Measurements from ENCODE around the gene DUS1L.

The DUS1L gene

DNA sequence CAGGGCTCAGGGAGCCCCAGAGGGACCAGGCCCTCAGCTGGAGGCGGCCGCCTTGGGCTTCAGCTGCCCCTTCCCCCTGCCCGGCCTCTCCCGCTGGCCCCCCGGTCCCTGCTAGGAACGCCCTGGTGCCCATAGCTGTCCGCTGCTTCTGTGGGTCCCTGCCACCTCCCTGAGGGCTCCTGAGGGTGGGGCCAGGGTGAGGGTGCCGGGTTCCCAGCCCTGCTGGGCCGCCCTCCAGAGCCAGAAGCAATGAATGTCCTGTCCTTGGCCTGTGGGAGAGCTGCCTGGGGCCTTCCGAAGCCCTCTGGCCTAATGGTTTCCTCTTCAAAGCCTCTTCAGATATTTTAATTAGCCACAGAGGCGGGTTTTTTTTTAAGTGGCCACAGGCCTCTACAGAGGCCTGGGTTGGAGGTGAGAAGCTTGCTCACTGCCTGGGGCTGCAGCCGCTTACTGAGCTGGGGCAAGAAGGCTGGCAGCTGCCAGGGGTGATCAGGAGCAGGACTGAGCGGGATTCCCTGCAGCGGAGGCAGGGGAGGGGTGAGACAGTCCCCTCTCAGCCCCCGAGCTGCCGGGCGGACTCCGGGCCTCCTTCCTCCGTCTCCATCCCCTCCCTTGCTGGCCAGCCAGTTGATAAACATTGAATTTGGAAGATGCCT lies 52.8 kb downstream of the DUS1L start:
- peak; percentile 94 for DNase-seq (ENCODE audit: low read depth, low spot score)

DNA sequence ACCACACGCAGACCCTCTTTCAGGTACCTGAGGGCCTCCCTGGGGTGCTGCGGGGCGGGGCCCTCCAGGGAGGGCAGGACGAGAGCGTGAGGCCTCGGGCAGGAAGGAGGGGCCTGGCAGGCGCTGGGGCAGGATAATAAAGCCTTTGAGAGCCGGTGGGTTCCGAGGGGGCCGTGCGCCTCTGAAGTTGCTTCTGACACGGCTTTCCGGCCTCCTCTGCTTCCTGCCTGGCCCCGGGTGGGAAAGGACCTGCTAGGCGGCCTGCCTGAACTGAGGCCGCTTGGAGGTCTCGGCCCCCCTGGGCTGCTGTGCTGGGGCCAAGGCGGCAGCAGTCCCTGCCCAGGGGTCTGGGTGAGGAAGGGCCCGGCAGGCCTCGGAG lies 53.4 kb downstream of the DUS1L start:
- DNase-seq (ENCODE audit: low read depth, low spot score), result peak; percentile 62

DNA sequence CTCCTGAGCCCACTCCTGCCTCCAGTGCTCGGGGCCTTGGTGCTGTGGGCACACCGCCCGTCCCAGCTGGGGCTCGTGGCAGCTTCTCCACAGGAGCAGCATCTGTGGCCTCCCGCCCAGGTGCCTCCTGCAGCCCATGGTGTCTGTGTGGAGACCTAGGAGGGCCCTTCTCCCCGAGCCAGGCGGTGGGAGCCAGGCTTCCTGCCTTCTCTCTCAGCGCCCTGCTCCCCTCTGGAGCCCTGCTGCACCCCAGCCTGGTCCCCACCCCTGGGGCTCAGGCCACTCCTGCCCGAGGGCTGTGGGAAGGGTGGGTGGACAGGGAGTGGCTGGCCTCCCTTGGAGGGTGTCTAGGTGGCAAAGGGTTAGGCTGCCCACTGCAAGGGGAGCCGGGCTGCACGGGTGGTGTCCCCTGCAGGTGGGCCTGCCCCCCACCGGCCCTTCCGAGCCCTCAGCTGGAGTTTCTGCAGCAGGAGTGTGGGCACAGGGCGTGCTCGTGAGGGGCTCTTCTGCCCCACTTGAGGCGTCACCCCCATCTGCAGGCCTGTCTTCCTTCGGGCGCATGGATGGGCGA lies 53.9 kb downstream of the DUS1L start:
- no peak for DNase-seq (ENCODE audit: low read depth, low spot score)

DNA sequence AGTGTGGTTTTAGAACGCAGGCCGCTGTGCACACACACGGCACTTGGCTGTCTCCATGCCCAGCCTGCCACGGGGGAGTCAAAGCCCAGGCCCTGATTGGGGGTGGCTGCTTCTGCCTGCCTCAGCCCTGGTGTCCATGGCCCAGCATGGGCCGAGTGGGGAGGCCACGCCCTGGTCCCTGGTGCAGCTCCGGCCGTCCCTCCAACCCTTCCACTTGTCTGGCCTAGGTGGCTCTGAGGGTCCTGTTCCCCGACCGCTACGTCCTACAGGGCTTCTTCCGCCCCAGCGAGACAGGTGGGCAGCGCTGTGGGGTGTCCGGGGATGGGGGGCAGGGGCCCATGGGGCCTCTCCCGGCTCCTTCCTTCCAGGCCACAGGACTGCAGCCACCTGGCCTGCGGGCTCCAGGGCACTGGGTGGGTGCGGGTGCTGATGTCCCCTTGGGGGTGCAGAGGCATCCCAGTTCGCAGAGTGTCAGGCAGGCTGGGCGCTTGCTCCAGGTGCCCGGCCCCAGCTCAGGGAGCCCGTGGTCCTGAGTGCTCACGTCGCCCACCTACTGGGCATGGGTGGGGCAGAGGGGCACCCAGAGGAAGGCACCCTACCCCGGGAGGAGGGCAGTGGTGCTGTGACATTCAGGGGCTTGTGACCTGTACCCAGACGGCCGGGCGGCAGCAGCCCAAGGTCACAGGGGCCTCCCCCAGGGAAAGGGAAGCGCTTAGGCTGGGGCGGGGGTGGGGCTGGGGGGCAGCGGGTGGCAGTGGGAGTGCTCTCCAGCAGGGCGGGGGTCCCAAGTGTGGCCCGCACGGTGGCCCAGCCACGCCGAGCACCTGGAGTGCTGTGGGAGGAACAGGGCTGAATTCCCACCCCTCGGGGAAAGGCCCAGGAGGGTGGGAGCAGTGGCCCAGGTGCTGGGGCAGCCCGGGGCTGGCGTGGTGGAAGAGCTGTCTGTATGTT lies 54.8 kb downstream of the DUS1L start:
- DNase-seq (ENCODE audit: low read depth, low spot score), result no peak

DNA sequence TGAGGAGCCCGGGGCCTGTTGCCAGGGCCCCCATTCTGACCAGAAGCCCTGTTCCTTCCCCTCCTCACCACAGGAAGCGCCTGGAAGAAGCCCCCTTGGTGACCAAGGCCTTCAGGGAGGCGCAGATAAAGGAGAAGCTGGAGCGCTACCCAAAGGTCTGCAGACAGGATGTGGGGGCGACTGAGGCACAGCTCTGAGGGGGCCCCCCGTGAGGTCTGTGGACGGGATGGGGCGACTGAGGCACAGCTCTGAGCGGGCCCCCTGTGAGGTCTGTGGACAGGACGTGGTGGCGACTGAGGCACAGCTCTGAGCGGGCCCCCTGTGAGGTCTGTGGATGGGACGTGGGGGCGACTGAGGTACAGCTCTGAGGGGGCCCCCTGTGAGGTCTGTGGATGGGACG lies 56.2 kb downstream of the DUS1L start:
- no peak for DNase-seq (ENCODE audit: low read depth, low spot score)

DNA sequence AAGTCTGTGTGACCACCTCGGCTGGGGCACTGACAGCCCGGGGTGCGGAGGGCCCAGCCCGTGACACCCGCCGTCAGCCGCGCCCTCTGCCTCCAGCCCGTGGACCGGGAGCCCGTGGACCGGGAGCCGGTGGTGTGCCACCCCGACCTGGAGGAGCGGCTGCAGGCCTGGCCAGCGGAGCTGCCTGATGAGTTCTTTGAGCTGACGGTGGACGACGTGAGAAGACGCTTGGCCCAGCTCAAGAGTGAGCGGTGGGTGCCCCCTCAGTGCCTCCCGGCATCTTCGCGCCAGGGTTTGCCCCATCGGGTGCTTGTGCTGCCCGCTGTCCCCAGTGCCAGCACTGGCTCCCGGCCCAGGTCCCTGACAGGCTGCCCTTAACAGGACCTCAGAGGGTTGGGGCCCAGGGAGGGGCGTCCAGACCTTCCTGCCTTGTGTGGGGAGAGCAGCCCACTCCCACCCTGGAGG lies 56.6 kb downstream of the DUS1L start:
- no peak for DNase-seq (ENCODE audit: low read depth, low spot score)

DNA sequence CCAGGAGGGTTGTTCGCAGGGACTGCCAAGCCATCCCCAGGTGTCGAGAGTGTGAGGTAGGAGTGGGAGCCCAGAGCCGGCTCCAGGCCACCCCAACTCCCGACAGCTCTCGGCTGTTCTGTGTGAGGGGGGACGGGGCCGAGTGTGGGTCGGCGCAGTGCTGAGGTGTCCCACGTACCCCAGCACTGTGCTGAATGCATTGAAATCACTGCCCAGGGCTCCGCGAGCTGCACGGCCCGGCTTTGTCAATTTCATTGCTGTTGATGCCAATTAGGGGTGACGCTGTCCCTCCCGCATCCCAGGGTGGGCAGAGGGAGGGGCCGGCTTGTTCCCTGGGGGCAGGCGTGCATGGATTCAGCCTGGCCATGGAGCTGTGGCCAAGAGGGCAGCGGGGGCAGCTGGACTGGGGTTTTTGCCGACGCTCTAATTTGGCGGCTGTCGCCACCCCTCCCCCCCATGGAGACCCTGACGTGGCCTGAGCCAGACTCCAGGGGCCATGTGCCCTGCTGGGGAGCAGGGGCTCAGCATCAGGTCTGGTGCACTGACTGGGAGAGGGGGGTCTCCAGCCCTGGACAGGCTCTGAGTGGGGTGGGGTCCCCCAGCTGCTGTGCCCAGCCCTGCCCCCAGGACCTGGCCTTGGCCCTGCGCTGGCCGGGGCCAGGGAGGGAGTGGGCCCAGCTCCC lies 57.2 kb downstream of the DUS1L start:
- no peak for DNase-seq (ENCODE audit: low read depth, low spot score)

Data from ELF-1 (cell line).